ENCODE measurements around the gene CLASP1.
"Not testable (repeated sequence)": the region's sequence is repeated elsewhere in the genome, so short reads cannot be mapped to it uniquely, and the experiment has no call there.

The CLASP1 gene

GRCh38 chr2:121298476-121298875, 350.8 kb downstream of the CLASP1 start:
- no peak for DNase-seq

DNA sequence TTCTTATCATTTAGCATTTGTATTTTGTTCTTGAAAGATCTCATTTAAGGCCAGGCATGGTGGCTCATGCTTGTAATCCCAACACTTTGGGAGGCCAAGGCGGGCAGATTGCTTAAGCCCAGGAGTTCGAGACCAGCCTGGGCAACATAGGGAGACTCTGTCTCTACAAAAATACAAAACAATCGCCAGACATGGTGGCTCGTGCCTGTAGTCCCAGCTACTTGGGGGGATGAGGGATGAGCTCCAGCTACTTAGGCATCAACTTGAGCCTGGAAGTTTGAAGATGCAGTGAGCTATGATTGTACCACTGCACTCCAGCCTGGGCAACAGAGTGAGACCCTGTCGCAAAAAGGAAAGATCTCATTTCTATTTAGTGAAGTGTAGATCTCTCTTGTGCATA, 351.4 kb downstream of the CLASP1 start:
- not testable (repeated sequence) for DNase-seq

- DNase-seq, result peak; percentile 50
Observed at GRCh38 chr2:121297217-121297830, 351.9 kb downstream of the CLASP1 start.

DNA sequence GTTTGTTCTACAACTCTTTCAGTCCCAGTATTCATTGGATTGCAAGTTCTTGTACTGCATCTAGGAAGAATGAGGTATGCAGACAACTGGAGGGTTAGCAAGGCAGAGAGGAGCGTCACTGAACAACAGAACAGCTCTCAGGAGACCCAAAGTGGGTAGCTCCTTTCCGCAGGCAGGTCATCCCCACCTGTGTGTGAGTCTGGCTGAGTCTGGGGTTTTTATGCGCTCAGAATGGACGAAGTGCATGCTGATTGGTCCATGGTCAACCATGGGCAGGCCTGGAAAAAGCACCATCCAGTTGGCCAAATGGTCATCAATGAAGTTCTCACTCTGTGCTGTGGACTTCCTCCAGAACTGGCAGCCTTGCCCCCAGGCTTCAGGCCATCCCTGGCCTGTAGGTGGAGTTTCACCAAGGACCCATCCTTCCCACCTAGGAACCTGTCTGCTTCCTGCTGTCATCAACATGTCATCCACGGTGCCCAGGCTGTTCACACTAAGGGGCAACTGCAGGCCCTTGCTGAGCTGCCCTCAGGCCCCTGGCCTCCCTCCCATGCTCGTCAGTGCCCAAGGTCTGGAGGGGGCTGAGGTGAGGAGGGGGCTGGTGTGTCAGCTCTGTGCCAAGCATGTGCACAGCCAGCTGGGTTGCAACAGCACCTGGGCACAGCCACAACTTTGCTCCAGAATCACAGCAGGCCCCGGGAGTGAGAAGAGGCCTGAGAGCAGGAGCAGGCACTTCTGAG, 353.2 kb downstream of the CLASP1 start:
- DNase-seq, result no peak

GRCh38 chr2:121294881-121295840, 354.1 kb downstream of the CLASP1 start:
- no peak for DNase-seq

DNA sequence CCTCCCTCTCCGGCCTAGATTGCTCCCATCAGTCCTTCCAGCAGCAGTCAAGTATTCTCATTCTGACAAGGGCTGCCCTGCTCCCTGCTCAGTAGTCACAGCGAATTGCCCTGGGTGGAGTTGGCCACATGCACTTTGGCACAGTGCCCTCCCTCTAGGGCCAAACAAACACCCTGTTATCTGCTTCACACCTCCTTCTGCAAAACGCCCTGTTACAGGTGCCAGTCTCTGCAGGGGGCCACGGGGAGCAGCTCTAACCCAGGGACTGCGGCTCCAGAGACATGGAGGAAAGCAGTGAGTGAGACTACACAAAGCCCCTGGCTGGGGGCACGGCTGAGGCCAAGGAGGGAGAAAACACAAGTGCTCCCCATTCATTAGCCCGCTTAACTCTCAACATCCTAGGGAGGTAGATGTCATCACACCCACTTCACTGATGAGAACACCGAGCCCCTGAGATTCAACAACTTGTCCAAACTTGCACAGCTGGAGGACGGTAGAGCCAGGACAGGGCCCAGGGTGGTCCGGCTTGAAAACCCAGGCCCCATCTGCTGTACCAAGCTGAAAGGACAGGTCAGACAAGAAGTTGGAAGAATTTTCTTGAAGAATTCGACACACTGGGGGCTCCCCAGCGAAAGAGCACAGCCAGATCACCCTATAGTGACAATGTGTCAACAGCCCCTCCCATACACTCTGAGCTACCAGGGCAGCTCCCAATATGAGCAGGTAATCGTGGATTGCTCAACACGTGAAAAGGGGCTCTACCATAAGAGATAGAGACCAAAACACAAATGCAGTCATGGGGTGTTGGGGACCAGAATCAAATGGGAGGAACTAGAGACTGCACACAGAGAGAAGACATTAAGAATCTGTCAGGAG, 355.6 kb downstream of the CLASP1 start:
- DNase-seq, result peak; percentile 30

DNA sequence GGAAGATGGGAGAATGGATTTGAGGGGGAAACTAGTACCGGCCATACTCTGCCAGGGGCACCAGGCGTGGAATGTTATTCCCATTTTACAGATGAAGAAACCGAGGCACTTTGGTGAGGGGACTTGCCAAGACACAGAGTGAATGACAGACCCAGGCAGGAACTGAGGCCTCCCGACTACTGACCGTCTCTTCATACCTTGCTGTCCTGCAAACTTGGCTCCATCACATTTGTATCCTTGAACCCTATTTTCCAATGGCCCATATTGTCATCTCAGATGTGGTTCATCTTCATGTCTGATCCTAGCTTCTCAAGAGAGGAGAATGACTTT, 358.0 kb downstream of the CLASP1 start:
- DNase-seq, result no peak

DNA sequence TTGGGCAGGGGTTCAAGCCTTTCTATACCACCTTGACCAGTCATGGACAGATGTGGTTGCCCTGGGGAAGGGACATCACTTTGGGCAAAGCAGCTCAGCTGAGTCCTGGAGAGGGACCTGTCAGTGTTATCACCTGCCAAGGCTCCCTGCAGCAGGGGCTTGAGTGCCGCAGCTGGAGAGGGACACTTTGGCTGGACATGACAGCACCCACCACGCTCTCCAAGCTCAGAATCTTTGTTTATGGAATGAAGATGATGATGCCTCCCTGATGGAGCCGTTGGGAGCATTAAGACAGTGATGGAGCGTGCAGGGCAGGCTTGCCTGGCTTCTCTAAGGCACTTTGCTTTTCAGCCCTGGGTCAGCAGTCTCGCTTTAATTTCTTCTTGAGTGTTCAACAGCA, 360.0 kb downstream of the CLASP1 start:
- DNase-seq, result no peak

- DNase-seq, result no peak
Observed at GRCh38 chr2:121288454-121289231, 360.6 kb downstream of the CLASP1 start.

- no peak for DNase-seq
Observed at GRCh38 chr2:121287956-121288355, 361.3 kb downstream of the CLASP1 start.
